ENCODE results near the gene UBR2.

Gene UBR2

GRCh38 chr6:42616716-42617115 is 52.9 kb downstream of the UBR2 start:
- Histone ChIP-seq H3K4me1 (ENCODE audit: control insufficient read depth, insufficient read depth, low read length, unreplicated experiment) (no peaks in the 10 kb centered on the region), H3K27me3 (ENCODE audit: insufficient read depth, low read length) (no peaks in the 10 kb centered on the region), H2AFZ (ENCODE audit: low read length, unreplicated experiment) (no peak overlapping the region), H3K36me3 (ENCODE audit: insufficient read depth, low read length) (peaks cover 17% of the 10 kb centered on the region), H3K4me3 (ENCODE audit: low read depth, low read length) (no peak overlapping the region), H3K27ac (ENCODE audit: low read depth, low read length) (no peak overlapping the region), H3K79me2 (ENCODE audit: control insufficient read depth, insufficient read depth, low read length, unreplicated experiment) (no peaks in the 10 kb centered on the region)

GRCh38 chr6:42618105-42618504 is 54.3 kb downstream of the UBR2 start:
- no peaks in the 10 kb centered on the region for H3K27me3 ChIP-seq (ENCODE audit: insufficient read depth, low read length)
- no peak overlapping the region for H3K4me3 ChIP-seq (ENCODE audit: low read depth, low read length)
- H3K4me1 ChIP-seq (ENCODE audit: control insufficient read depth, insufficient read depth, low read length, unreplicated experiment) = no peaks in the 10 kb centered on the region
- peaks cover 17% of the 10 kb centered on the region for H3K36me3 ChIP-seq (ENCODE audit: insufficient read depth, low read length)
- H3K27ac ChIP-seq (ENCODE audit: low read depth, low read length) = no peak overlapping the region
- no peak overlapping the region for H2AFZ ChIP-seq (ENCODE audit: low read length, unreplicated experiment)
- no peaks in the 10 kb centered on the region for H3K79me2 ChIP-seq (ENCODE audit: control insufficient read depth, insufficient read depth, low read length, unreplicated experiment)

- Histone ChIP-seq H3K4me3 (ENCODE audit: low read depth, low read length) (no peak overlapping the region), H3K4me1 (ENCODE audit: control insufficient read depth, insufficient read depth, low read length, unreplicated experiment) (no peaks in the 10 kb centered on the region), H3K27me3 (ENCODE audit: insufficient read depth, low read length) (no peaks in the 10 kb centered on the region), H2AFZ (ENCODE audit: low read length, unreplicated experiment) (no peak overlapping the region), H3K36me3 (ENCODE audit: insufficient read depth, low read length) (peaks cover 17% of the 10 kb centered on the region), H3K79me2 (ENCODE audit: control insufficient read depth, insufficient read depth, low read length, unreplicated experiment) (peaks cover 2% of the 10 kb centered on the region), H3K27ac (ENCODE audit: low read depth, low read length) (no peak overlapping the region)
Measured at GRCh38 chr6:42618686-42619085, 54.9 kb downstream of the UBR2 start.

GRCh38 chr6:42619963-42620362 is 56.1 kb downstream of the UBR2 start:
- H3K79me2 ChIP-seq (ENCODE audit: control insufficient read depth, insufficient read depth, low read length, unreplicated experiment) = peaks cover 2% of the 10 kb centered on the region
- H3K27ac ChIP-seq (ENCODE audit: low read depth, low read length) = no peak overlapping the region
- H3K4me1 ChIP-seq (ENCODE audit: control insufficient read depth, insufficient read depth, low read length, unreplicated experiment) = no peaks in the 10 kb centered on the region
- H3K36me3 ChIP-seq (ENCODE audit: insufficient read depth, low read length) = peaks cover 20% of the 10 kb centered on the region
- H3K4me3 ChIP-seq (ENCODE audit: low read depth, low read length) = no peak overlapping the region
- H2AFZ ChIP-seq (ENCODE audit: low read length, unreplicated experiment) = no peak overlapping the region
- H3K27me3 ChIP-seq (ENCODE audit: insufficient read depth, low read length) = no peaks in the 10 kb centered on the region

DNA sequence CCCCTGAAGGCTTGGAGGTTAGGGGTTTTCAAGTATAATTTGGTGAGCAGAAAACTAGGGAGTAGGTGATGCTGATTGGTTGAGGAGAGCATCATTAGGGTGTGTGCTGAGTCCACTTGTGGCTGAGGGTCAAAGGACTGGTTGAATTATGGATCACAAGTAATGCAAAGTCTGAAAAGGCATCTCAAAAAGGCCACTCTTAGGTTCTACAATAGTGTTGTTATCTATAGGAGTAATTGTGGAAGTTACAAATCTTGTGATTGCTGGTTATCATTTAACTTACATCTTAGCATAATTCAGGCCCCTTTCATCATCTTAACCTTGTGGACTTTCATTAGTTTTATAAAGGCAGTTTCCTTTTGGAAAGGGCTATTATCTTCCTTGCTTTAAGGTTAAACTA is 60.8 kb downstream of the UBR2 start:
- H3K36me3 ChIP-seq (ENCODE audit: insufficient read depth, low read length) = peaks cover 5% of the 10 kb centered on the region; the same call in 1 of the 2 replicates
- no peaks in the 10 kb centered on the region for H3K4me1 ChIP-seq (ENCODE audit: control insufficient read depth, insufficient read depth, low read length, unreplicated experiment)
- H2AFZ ChIP-seq (ENCODE audit: low read length, unreplicated experiment) = no peak overlapping the region
- no peak overlapping the region for H3K4me3 ChIP-seq (ENCODE audit: low read depth, low read length)
- H3K27ac ChIP-seq (ENCODE audit: low read depth, low read length) = no peak overlapping the region
- H3K27me3 ChIP-seq (ENCODE audit: insufficient read depth, low read length) = no peaks in the 10 kb centered on the region
- H3K79me2 ChIP-seq (ENCODE audit: control insufficient read depth, insufficient read depth, low read length, unreplicated experiment) = peaks cover 2% of the 10 kb centered on the region

GRCh38 chr6:42627044-42627443 is 63.2 kb downstream of the UBR2 start:
- Histone ChIP-seq H3K4me3 (ENCODE audit: low read depth, low read length) (no peak overlapping the region), H3K27ac (ENCODE audit: low read depth, low read length) (no peak overlapping the region), H3K27me3 (ENCODE audit: insufficient read depth, low read length) (no peaks in the 10 kb centered on the region), H2AFZ (ENCODE audit: low read length, unreplicated experiment) (no peak overlapping the region), H3K79me2 (ENCODE audit: control insufficient read depth, insufficient read depth, low read length, unreplicated experiment) (peaks cover 2% of the 10 kb centered on the region), H3K36me3 (ENCODE audit: insufficient read depth, low read length) (peaks cover 9% of the 10 kb centered on the region; the same call in 1 of the 2 replicates), H3K4me1 (ENCODE audit: control insufficient read depth, insufficient read depth, low read length, unreplicated experiment) (no peaks in the 10 kb centered on the region)

GRCh38 chr6:42627674-42628073 is 63.8 kb downstream of the UBR2 start:
- Histone ChIP-seq H3K27ac (ENCODE audit: low read depth, low read length) (no peak overlapping the region), H3K4me3 (ENCODE audit: low read depth, low read length) (no peak overlapping the region), H3K79me2 (ENCODE audit: control insufficient read depth, insufficient read depth, low read length, unreplicated experiment) (peaks cover 2% of the 10 kb centered on the region), H2AFZ (ENCODE audit: low read length, unreplicated experiment) (no peak overlapping the region), H3K36me3 (ENCODE audit: insufficient read depth, low read length) (peaks cover 9% of the 10 kb centered on the region; the same call in 1 of the 2 replicates), H3K4me1 (ENCODE audit: control insufficient read depth, insufficient read depth, low read length, unreplicated experiment) (no peaks in the 10 kb centered on the region), H3K27me3 (ENCODE audit: insufficient read depth, low read length) (no peaks in the 10 kb centered on the region)

DNA sequence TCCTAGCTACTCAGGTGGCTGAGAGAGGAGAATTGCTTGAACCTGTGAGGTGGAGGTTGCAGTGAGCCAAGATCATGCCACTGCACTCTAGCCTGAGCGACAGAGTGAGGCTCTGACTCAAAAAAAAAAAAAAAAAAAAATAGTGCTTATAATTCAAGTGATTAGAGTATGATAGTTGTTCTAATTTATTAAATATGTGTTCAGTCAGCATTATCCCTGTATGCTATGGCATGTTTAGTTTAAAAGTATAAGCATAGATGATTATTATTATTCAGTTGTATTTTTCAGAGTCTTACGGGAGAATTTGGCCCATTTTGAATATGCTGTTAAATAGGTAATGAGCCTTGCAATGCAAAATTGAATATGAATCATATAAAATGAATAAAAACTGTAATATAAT is 64.8 kb downstream of the UBR2 start:
- Histone ChIP-seq H3K79me2 (ENCODE audit: control insufficient read depth, insufficient read depth, low read length, unreplicated experiment) (no peaks in the 10 kb centered on the region), H3K27me3 (ENCODE audit: insufficient read depth, low read length) (no peaks in the 10 kb centered on the region), H3K36me3 (ENCODE audit: insufficient read depth, low read length) (peaks cover 14% of the 10 kb centered on the region), H3K4me3 (ENCODE audit: low read depth, low read length) (no peak overlapping the region), H3K4me1 (ENCODE audit: control insufficient read depth, insufficient read depth, low read length, unreplicated experiment) (no peaks in the 10 kb centered on the region), H3K27ac (ENCODE audit: low read depth, low read length) (no peak overlapping the region), H2AFZ (ENCODE audit: low read length, unreplicated experiment) (no peak overlapping the region)

GRCh38 chr6:42629845-42630244 is 66.0 kb downstream of the UBR2 start:
- peaks cover 13% of the 10 kb centered on the region for H3K36me3 ChIP-seq (ENCODE audit: insufficient read depth, low read length)
- no peaks in the 10 kb centered on the region for H3K27me3 ChIP-seq (ENCODE audit: insufficient read depth, low read length)
- H3K4me3 ChIP-seq (ENCODE audit: low read depth, low read length) = no peak overlapping the region
- no peak overlapping the region for H2AFZ ChIP-seq (ENCODE audit: low read length, unreplicated experiment)
- H3K27ac ChIP-seq (ENCODE audit: low read depth, low read length) = no peak overlapping the region
- H3K4me1 ChIP-seq (ENCODE audit: control insufficient read depth, insufficient read depth, low read length, unreplicated experiment) = no peaks in the 10 kb centered on the region
- H3K79me2 ChIP-seq (ENCODE audit: control insufficient read depth, insufficient read depth, low read length, unreplicated experiment) = no peaks in the 10 kb centered on the region

DNA sequence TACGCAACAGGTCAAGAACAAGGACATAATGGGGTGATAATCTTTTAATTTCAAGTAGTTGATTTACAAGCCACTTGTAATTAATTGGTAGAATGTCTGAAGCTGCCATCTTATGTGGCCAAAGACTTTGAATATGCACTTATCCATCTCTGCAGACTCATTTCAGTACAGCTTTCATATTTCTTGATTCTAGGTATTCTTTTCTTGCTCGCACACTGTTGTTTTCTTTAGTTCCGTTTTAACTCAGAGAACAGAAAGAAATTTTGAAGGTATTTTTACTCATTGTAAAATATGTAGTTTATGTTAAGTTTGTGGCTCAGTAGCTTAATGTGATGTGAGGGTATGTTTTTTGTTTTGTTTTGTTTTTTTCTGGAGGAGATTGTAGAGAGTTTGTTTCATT is 73.9 kb downstream of the UBR2 start:
- Histone ChIP-seq H3K27me3 (ENCODE audit: insufficient read depth, low read length) (no peaks in the 10 kb centered on the region), H3K4me1 (ENCODE audit: control insufficient read depth, insufficient read depth, low read length, unreplicated experiment) (no peaks in the 10 kb centered on the region), H3K4me3 (ENCODE audit: low read depth, low read length) (no peak overlapping the region), H3K36me3 (ENCODE audit: insufficient read depth, low read length) (peaks cover 26% of the 10 kb centered on the region), H3K79me2 (ENCODE audit: control insufficient read depth, insufficient read depth, low read length, unreplicated experiment) (no peaks in the 10 kb centered on the region), H2AFZ (ENCODE audit: low read length, unreplicated experiment) (no peak overlapping the region), H3K27ac (ENCODE audit: low read depth, low read length) (no peak overlapping the region)

DNA sequence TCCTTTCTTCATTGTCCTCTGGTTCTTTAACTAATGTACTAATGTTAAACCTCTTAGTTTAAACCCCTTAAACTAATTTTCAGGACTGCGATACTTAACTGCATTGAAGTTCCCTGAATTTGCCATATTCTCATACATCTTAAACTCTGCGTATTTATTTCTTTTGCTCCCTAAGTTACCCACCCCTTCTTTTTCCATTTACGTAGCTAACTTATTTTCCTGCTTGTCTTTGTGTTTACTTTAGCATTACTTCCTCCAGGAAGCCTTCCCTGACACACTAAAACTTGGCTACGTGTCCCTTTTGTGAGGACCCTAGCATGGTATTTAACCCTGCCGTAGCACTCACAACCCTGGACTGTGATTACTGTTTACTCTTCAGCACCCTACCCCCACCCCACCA is 79.0 kb downstream of the UBR2 start:
- Histone ChIP-seq H2AFZ (ENCODE audit: low read length, unreplicated experiment) (no peak overlapping the region), H3K27ac (ENCODE audit: low read depth, low read length) (no peak overlapping the region), H3K36me3 (ENCODE audit: insufficient read depth, low read length) (peaks cover 22% of the 10 kb centered on the region), H3K79me2 (ENCODE audit: control insufficient read depth, insufficient read depth, low read length, unreplicated experiment) (no peaks in the 10 kb centered on the region), H3K4me3 (ENCODE audit: low read depth, low read length) (no peak overlapping the region), H3K4me1 (ENCODE audit: control insufficient read depth, insufficient read depth, low read length, unreplicated experiment) (no peaks in the 10 kb centered on the region), H3K27me3 (ENCODE audit: insufficient read depth, low read length) (no peaks in the 10 kb centered on the region)
